ENCODE measurements around the gene ANKRD33B.
"Not testable (repeated sequence)": the region's sequence is repeated elsewhere in the genome, so short reads cannot be mapped to it uniquely, and the experiment has no call there.

The ANKRD33B gene

GRCh38 chr5:10538103-10538788 is 25.6 kb upstream of the ANKRD33B start:
- no peak for DNase-seq

DNA sequence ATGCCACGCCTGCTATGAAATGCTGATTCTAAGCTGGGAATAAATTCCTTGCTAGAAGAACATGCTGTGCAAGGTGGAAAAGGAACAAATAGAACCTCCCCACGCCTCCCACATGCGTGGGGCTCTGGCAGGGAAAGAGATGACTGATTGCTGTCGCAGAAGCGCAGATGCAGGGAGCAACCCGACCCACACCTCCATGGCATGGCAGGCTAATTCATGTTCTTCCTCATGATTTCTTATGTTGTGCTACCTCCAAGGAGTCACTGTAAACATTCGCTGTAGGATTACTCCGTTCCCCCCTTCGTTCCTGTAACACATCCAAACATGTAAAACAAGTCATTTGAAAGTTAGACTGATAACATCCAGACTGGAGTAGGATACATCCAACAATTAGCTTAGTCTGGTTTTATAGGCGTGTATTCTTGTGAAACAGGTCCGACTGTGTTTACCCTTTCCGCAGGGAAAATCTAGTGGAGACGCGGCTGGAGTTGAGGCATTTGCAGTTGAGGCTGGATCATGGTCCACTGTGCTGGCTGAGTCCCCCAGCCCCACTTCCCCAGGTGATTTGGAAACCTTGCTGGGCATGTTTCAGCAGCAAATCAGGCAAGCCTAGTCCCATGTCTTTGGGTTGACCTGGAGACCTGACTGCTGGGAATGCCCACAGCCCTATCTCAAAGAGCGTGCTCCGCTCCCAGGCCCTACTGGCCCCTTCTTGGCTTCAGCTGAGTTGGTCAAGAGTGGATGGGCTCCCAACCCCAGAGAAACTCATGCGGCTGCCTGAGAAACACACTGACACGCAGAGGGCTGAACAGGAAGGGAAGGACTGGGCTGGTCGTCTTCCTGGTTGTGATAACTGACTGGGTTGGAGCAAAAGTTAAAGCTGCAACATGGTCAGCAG is 24.8 kb upstream of the ANKRD33B start:
- DNase-seq: no peak

GRCh38 chr5:10539687-10539998 is 24.2 kb upstream of the ANKRD33B start:
- no peak for DNase-seq

DNA sequence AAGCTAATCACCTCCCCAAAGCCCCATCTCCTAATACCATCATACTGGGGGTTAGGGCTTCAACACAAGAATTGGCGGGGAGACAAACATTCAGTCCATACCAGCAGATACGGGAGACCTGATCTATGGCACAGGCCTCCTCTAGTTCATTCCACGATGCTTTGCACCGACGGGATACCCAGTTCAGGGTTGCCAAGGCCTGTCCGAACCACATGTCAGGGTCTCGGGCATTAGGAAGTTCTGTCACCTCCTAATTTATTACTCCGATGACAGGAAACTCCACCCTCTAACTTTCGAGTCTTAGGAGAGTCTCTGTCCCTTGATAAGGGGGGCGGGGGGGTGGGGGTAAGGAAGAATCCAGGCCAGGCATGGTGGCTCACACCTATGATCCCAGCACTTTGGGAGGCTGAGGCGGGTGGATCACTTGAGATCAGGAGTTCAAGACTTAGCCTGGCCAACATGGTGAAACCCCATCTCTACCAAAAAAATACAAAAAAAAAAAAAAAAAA is 23.8 kb upstream of the ANKRD33B start:
- no peak for DNase-seq

DNA sequence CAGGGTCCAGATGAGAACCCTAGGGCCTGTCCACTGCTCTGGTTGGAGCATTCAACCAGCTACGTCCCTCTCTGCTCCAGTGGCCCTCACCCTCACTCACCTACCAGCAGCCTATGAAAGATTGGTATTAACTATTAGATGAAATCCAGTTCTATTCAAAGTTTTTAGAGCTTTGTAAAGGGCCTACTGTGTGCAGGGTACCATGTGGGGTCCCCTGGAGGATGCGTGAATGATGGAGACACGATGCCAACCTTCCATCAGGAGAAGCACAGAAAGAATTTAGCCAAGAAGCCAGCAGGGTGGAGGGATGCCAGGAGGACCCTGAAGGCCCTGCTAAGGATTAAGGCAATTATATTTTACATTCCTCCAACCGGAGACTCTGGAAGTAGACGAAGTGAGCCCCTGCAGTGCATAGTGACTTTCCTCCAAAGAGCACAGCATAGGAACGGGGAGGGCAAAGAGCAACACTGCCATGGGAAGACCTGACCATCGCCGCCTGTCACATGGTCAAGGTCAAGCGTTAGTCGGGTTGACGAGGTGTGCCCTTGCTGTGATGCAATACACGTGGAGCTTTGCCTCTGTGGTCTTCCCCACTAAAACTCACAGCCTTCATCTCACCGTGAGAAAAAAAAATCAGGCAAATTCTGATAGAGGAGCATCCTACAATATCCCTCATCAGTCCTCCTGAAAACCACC is 22.8 kb upstream of the ANKRD33B start:
- DNase-seq: no peak

DNA sequence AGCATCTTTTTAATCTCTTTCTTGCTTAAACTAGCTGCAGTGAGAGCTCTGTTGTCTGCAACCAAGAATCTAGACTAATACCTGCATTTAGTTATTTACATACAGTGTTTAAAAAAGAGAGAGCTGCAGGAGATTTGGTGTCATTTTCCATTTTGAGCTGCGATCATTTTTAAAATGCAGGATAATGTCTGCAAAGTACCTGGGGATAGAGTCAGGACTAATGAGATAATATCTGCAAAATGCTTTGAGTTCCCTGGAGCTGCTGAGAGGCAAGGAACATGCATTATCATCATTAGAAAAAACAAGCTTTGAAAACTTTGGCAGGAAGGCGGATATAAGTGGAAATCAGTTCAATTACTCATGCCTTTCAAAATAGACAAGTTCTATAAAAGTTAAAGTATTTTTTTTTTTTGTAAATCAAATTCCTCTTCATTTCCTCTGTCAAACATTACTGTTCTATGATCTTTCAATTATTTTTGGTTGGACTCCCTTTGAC is 21.8 kb upstream of the ANKRD33B start:
- DNase-seq: no peak

GRCh38 chr5:10543585-10544040 is 20.3 kb upstream of the ANKRD33B start:
- DNase-seq: no peak

- no peak for DNase-seq
Observed at GRCh38 chr5:10545084-10545483, 18.8 kb upstream of the ANKRD33B start.

- no peak for DNase-seq
Observed at GRCh38 chr5:10546186-10546585, 17.7 kb upstream of the ANKRD33B start.

DNA sequence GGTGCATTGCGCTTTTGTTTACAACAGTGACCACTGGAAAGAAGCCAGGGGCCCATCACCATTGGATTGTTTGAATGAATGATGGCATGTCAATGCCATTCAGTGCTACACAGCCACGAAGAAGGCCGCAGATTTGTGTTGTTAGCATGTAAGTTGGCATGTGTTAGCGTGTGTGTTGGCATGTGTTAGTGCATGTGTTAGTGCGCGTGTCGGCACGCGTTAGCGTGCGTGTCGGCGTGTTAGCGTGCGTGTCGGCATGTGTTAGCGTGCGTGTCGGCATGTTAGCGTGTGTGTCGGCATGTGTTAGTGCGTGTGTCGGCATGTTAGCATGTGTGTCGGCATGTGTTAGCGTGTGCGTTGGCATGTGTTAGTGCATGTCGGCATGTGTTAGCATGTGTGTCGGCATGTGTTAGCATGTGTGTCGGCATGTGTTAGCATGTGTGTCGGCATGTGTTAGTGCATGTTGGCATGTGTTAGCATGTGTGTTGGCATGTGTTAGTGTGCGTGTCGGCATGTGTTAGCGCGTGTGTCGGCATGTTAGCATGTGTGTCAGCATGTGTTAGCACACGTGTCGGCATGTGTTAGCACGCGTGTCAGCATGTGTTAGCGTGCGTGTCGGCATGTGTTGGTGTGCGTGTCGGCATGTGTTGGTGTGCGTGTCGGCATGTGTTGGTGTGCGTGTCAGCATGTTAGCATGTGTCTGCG is 15.3 kb upstream of the ANKRD33B start:
- DNase-seq: no peak

- DNase-seq: not testable (repeated sequence)
Observed at GRCh38 chr5:10549123-10549514, 14.8 kb upstream of the ANKRD33B start.

DNA sequence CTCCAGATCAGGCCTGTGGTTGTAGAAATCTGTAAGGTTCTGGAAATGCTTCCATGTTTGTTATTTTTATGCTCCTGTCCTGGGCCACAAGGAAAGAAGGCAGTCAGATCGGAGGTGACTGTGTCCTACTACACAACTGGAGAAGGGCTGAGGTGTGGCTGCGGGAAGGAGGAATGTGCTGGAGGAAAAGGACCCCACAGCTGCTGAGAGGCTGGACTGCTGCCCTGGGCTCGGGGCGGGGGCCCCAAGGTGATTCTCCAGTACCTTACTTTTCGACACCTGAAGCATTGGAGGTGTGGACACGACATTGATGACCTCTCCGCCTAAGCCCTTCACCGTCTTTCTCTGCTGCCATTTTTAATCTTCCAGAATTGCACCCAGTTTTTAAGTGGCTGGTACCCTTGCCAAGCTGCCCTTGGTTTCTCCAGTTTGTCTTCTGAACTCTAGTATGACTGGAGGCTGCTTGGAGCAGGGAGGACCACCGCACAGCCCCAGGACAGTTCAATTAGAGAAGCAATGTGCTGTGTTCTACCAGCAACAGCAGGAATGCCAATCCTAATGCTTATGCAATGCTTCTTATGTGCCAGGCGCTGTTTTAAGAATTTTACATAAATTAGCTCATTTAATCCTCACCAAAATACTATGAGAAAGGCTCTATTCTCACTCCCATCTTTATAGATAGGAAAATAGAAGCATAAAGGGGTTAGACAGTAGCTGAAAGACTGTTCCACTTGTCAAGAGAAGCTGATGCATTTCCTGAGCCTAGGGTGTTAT is 13.5 kb upstream of the ANKRD33B start:
- no peak for DNase-seq

- no peak for DNase-seq
Observed at GRCh38 chr5:10551782-10552138, 12.1 kb upstream of the ANKRD33B start.

DNA sequence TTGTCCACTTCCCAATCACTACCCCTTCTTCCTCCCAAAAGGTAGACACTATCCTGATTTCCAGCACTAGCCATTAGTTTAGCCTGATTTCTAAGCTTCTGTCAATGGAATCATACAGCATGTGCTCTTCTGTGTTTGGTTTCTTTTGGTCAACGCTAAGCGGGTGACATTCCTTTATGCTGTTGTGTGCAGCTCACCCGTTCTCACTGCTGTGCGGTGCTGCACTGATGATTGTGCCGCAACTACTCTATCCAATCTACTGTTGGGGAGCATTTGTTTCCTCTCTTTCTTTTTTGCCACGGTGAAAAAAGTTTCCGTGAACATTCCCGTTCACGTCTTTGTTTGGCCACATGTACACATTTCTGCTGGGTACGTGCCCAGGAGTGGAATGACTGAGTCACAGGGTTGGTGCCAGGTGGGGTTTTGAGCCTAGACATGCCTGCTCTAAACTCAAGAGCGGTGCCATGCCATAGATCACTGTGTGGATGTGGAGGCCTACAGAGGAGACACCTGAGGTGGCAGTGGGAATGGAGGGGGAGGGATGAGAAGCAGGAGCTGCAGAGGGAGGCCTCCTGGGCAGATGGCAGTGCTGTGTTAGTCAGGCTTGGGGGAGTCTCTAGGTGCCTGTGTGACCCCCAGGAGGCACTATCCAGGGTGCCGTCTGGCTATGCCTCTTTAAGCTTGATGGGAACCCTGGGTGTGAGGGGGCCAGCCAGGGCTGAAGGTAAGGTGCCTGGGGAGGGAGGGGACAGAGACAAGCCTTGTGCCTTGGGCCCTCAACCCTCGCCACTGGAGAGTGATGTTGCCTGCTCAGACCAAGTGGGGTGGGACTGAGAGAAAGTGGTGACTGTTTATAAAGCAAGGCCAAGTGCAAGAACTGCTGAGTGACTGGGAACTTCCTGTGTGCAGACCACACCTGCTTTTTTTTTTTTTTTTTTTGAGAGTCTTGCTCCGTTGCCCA is 11.4 kb upstream of the ANKRD33B start:
- DNase-seq: no peak

DNA sequence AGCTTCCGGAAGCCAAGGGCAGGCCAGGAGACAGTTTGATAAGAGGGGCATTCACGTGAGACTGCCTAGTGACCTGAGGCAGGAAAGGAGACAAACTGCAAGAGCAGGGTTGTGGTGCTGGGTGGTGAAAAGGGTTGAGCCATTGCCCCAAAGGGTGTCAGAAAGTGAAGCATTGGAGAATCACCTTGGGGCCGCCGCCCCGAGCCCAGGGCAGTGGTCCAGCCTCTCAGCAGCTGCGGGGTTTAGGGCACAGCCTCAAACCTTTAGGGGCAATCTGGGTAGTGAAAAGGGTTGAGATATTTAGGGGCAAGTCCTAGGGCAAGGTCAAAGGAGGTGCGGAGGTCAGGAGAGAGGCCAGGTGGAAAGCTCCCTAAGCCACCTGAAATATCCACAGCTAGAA is 10.4 kb upstream of the ANKRD33B start:
- DNase-seq: no peak

DNA sequence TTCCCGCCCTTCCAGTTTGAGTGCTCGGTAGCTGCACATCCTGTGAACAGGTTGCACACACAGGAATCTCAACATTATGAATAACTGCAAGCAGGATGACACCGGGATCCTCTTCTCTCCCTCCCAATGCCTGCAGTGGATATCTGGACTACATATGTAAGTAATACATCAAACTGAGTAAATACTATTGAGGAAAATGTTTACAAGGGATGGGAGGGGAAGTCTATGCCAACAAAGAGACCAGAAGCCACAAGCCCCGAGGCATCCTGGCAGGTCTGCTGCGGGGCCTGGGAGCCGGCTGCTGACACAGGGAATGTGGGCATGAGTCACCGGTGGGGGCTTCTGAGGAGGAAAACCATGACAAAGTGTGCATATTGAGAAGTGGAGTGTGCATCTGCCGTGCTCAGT is 8.6 kb upstream of the ANKRD33B start:
- DNase-seq: peak; percentile 65 to 66

DNA sequence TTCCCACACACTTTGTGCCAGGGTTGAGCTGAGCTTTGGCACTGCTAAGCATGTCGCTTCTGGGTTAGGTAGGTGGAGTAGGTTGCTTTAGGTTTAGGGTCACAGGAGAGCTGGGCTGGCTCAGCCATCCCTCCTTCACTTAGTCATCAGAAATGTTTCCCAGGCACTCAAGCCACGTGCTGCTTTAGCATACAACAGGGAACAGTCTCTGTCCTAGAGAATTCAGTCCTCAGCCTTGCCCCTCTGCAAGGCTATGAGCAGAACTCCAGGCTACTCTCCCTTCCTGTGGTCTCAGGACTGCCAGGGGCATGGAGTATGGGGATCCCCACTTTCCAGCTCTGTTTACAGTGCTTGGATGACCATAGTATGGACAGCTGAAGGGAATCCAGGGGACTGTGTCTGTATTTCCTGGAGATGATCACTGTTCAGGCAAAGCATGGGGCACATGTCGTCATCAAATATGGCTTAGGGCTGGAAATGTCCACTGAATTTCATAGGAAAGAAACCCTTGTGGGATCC is 7.5 kb upstream of the ANKRD33B start:
- no peak for DNase-seq

DNA sequence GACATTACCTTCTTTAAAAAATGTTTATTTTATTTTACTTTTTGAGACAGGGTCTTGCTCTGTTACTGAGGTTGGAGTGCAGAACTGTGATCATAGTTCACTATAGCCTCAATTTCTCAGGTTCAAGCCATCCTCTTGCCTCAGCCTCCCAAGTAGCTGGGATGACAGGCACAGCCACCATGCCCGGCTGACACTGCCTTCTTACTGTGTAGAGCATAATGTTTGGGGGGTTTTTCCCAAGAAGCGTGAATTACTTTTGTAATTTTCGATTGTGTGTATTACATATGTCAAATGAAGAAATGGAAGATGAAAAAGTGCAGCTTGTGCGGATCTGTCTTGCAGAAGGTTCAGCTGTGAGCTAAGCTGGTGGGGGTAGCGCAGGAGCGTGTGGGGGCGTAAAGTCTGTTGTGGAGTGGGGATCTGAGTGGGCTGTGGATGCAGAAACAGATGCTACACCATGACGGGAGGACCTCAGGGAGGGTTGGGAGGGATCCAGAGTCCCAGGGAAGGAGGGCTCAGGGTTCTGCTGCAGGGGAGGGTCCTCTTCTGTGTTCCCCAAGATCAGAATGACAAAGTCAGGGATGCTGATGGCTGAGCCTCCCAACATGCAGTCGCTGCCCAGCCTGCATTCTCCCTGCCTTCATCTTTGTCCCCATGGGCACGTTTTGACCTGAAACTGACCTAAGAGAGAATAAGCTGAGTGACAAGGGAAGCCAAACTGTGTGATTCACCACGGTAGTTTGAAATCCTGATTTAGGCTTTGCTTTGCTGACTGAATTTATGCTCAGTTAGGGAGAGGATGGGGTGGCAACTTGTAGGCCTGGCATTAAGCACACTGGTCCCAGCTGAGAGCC is 6.8 kb upstream of the ANKRD33B start:
- no peak for DNase-seq

DNA sequence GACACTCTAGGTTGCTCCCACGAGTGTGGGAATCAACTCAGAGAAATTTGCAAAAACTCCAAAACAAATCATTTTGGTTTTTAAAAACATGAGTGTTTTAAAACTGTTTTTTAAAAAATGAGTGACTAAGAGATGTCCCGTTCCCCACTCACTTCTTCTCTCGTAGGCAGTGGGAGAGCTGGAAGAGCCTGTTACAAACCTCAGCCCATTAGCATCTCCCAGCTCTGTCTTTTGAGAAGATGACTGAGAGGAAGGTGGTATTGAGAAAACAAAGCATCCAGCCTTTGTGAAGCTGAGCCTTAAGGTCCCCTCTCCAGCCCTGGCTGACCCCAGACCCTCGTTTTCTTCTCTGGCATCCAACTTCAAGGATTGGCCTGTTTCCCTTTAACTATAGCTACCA is 4.7 kb upstream of the ANKRD33B start:
- DNase-seq: no peak

- DNase-seq: no peak
Observed at GRCh38 chr5:10559871-10560270, 4.0 kb upstream of the ANKRD33B start.
